ENCODE data around the gene KRCC1. TPM values are rescaled to one million over a fixed set of nuclear protein-coding genes. Genes with fewer than 3 reads are reported as not detected.

The KRCC1 gene
- total RNA-seq, 2 experiments from 2014 or later, result 11.5 to 12.9 TPM

GRCh38 chr2:88059979-88060906, 4.7 kb upstream of the KRCC1 start:
- peaks cover 32% of the 10 kb centered on the region for H3K4me1 Mint-ChIP-seq
- H3K9me3 Mint-ChIP-seq (ENCODE audit: low read depth), result no peaks in the 10 kb centered on the region
- no peak overlapping the region for H3K4me3 Mint-ChIP-seq
- POLR2A ChIA-PET, result interaction anchor here (0.7 to 2.0 kb wide), 2 partner anchors 45 to 100 kb away, joined by 4 to 23 read pairs; partner anchors contain the start of gene RNU2-63P
- no peak overlapping the region for H3K27ac Mint-ChIP-seq
- H3K27me3 Mint-ChIP-seq, result no peaks in the 10 kb centered on the region
- intact Hi-C loops (cut with DNase I, micrococcal nuclease), result loop anchor here (1.0 to 10.0 kb wide), 6 partner anchors 100 to 632 kb away; partner anchors contain the start of genes FOXI3 (in 2 of the 2), RPIA (in 2 of the 2) and EIF2AK3 (in 1 of the 2)
- DNase-seq (peak; percentile 56), ATAC-seq (peak; percentile 34)
- H3K36me3 Mint-ChIP-seq (ENCODE audit: low read depth), result peaks cover under 1% of the 10 kb centered on the region
- CTCF ChIA-PET, result interaction anchor here (0.6 to 4.8 kb wide), 47 partner anchors 9 to 268 kb away, joined by 3 to 78 read pairs (median 4); partner anchors contain the start of gene THNSL2

GRCh38 chr2:88058191-88058590, 2.6 kb upstream of the KRCC1 start:
- DNase-seq, result no peak
- peaks cover 47% of the 10 kb centered on the region for H3K4me1 Mint-ChIP-seq
- CTCF ChIA-PET, result interaction anchor here (4.8 kb wide), 1 partner anchor 102 kb away, joined by 78 read pairs; no protein-coding TSS in a partner anchor
- no peak overlapping the region for H3K4me3 Mint-ChIP-seq
- no peak for ATAC-seq
- no peak overlapping the region for H3K27ac Mint-ChIP-seq
- intact Hi-C loops (cut with DNase I, micrococcal nuclease), result loop anchor here (5.0 to 10.0 kb wide), 4 partner anchors 394 to 634 kb away; partner anchors contain the start of genes FOXI3 (in 2 of the 2), RPIA (in 2 of the 2) and EIF2AK3 (in 1 of the 2)
- no peaks in the 10 kb centered on the region for H3K9me3 Mint-ChIP-seq (ENCODE audit: low read depth)
- peaks cover 21% of the 10 kb centered on the region for H3K36me3 Mint-ChIP-seq (ENCODE audit: low read depth)
- no peaks in the 10 kb centered on the region for H3K27me3 Mint-ChIP-seq
- POLR2A ChIA-PET, result no interaction called here

GRCh38 chr2:88057437-88057844, 1.9 kb upstream of the KRCC1 start:
- peaks cover 53% of the 10 kb centered on the region for H3K4me1 Mint-ChIP-seq
- POLR2A ChIA-PET, result no interaction called here
- peak overlapping the region; percentile 92 for H3K4me3 Mint-ChIP-seq
- intact Hi-C loops (cut with DNase I, micrococcal nuclease), result loop anchor here (5.0 to 10.0 kb wide), 4 partner anchors 395 to 635 kb away; partner anchors contain the start of genes FOXI3 (in 2 of the 2), RPIA (in 2 of the 2) and EIF2AK3 (in 1 of the 2)
- no peaks in the 10 kb centered on the region for H3K9me3 Mint-ChIP-seq (ENCODE audit: low read depth)
- peak overlapping the region; percentile 5 for H3K27ac Mint-ChIP-seq
- peaks cover 24% of the 10 kb centered on the region for H3K36me3 Mint-ChIP-seq (ENCODE audit: low read depth)
- ATAC-seq, result no peak
- CTCF ChIA-PET, result no interaction called here
- no peak for DNase-seq
- H3K27me3 Mint-ChIP-seq, result no peaks in the 10 kb centered on the region

GRCh38 chr2:88054782-88055370, 707 bp downstream of the KRCC1 start:
- Mint-ChIP-seq H3K27ac (peak overlapping the region; percentile 98), H3K36me3 (ENCODE audit: low read depth) (peaks cover 37% of the 10 kb centered on the region)
- POLR2A ChIA-PET, result interaction anchor here (1.3 kb wide), 1 partner anchor 39 kb away, joined by 21 read pairs; the partner anchor contains the start of gene RNU2-63P

GRCh38 chr2:88053934-88054781, 1.4 kb downstream of the KRCC1 start:
- ATAC-seq (no peak), DNase-seq (no peak)
- Mint-ChIP-seq H3K9me3 (ENCODE audit: low read depth) (no peaks in the 10 kb centered on the region), H3K4me1 (peaks cover 68% of the 10 kb centered on the region), H3K36me3 (ENCODE audit: low read depth) (peaks cover 40% of the 10 kb centered on the region), H3K27ac (peak overlapping the region; percentile 98), H3K27me3 (no peaks in the 10 kb centered on the region), H3K4me3 (peak overlapping the region; percentile 92)
- intact Hi-C loops (cut with DNase I, micrococcal nuclease), result loop anchor here (1.0 to 10.0 kb wide), 5 partner anchors 13 to 401 kb away; partner anchors contain the start of genes RNU2-63P (in 2 of the 2) and FOXI3 (in 1 of the 2)
- ChIA-PET POLR2A (interaction anchor here (1.3 kb wide), 1 partner anchor 38 kb away, joined by 21 read pairs; the partner anchor contains the start of gene RNU2-63P), CTCF (interaction anchor here (0.6 to 1.7 kb wide), 3 partner anchors 18 to 52 kb away, joined by 3 to 4 read pairs (median 3); no protein-coding TSS in a partner anchor)

More at GRCh38 chr2:88054782-88055370, 707 bp downstream of the KRCC1 start:
- intact Hi-C loops (cut with DNase I, micrococcal nuclease), result loop anchor here (1.0 to 10.0 kb wide), 7 partner anchors 14 to 637 kb away; partner anchors contain the start of genes FOXI3 (in 2 of the 2), RNU2-63P (in 2 of the 2), RPIA (in 2 of the 2) and EIF2AK3 (in 1 of the 2)
- Mint-ChIP-seq H3K27me3 (no peaks in the 10 kb centered on the region), H3K4me1 (peaks cover 63% of the 10 kb centered on the region), H3K9me3 (ENCODE audit: low read depth) (no peaks in the 10 kb centered on the region), H3K4me3 (peak overlapping the region; percentile 92)
- DNase-seq, result peak; percentile 16
- CTCF ChIA-PET, result interaction anchor here (0.6 to 1.7 kb wide), 5 partner anchors 18 to 125 kb away, joined by 3 to 4 read pairs (median 3); partner anchors contain the start of gene RNU2-63P
- ATAC-seq, result no peak

- no peak for ATAC-seq
- POLR2A ChIA-PET, result interaction anchor here (0.6 kb wide), 1 partner anchor 30 kb away, joined by 3 read pairs; no protein-coding TSS in a partner anchor
- H3K4me1 Mint-ChIP-seq, result peaks cover 72% of the 10 kb centered on the region
These were observed 2.3 kb downstream of the KRCC1 start for GRCh38 chr2:88053296-88053695.

GRCh38 chr2:88051792-88052191, 3.8 kb downstream of the KRCC1 start:
- Mint-ChIP-seq H3K27me3 (no peaks in the 10 kb centered on the region), H3K27ac (no peak overlapping the region), H3K9me3 (ENCODE audit: low read depth) (no peaks in the 10 kb centered on the region), H3K36me3 (ENCODE audit: low read depth) (peaks cover 42% of the 10 kb centered on the region), H3K4me3 (no peak overlapping the region), H3K4me1 (peaks cover 64% of the 10 kb centered on the region)
- ATAC-seq (no peak), DNase-seq (no peak)
- CTCF ChIA-PET, result interaction anchor here (0.5 kb wide), 1 partner anchor 37 kb away, joined by 3 read pairs; no protein-coding TSS in a partner anchor
- POLR2A ChIA-PET, result no interaction called here
- intact Hi-C loops (cut with DNase I, micrococcal nuclease), result loop anchor here in 1 of 2 experiments (10.0 kb wide), 1 partner anchor 403 kb away; the partner anchor contains the start of gene FOXI3

More at GRCh38 chr2:88053296-88053695, 2.3 kb downstream of the KRCC1 start:
- Mint-ChIP-seq H3K36me3 (ENCODE audit: low read depth) (peaks cover 42% of the 10 kb centered on the region), H3K4me3 (peak overlapping the region; percentile 92), H3K27ac (peak overlapping the region; percentile 98), H3K27me3 (no peaks in the 10 kb centered on the region), H3K9me3 (ENCODE audit: low read depth) (no peaks in the 10 kb centered on the region)
- intact Hi-C loops (cut with DNase I, micrococcal nuclease), result loop anchor here (1.0 to 10.0 kb wide), 2 partner anchors 13 to 402 kb away; partner anchors contain the start of gene FOXI3 (in 1 of the 2)
- no peak for DNase-seq
- CTCF ChIA-PET, result interaction anchor here (0.6 to 1.7 kb wide), 3 partner anchors 14 to 42 kb away, joined by 3 to 4 read pairs (median 4); partner anchors contain the start of gene SMYD1

GRCh38 chr2:88049622-88050021, 6.0 kb downstream of the KRCC1 start:
- H3K27ac Mint-ChIP-seq, result no peak overlapping the region

GRCh38 chr2:88048541-88048940, 7.0 kb downstream of the KRCC1 start:
- H3K4me1 Mint-ChIP-seq, result peaks cover 52% of the 10 kb centered on the region
- no peaks in the 10 kb centered on the region for H3K27me3 Mint-ChIP-seq
- CTCF ChIA-PET, result interaction anchor here (3.2 kb wide), 1 partner anchor 12 kb away, joined by 19 read pairs; no protein-coding TSS in a partner anchor
- ATAC-seq (no peak), DNase-seq (no peak)
- POLR2A ChIA-PET, result interaction anchor here (0.7 kb wide), 1 partner anchor 14 kb away, joined by 7 read pairs; no protein-coding TSS in a partner anchor
- peaks cover 35% of the 10 kb centered on the region for H3K36me3 Mint-ChIP-seq (ENCODE audit: low read depth)
- no peak overlapping the region for H3K27ac Mint-ChIP-seq
- no peaks in the 10 kb centered on the region for H3K9me3 Mint-ChIP-seq (ENCODE audit: low read depth)
- intact Hi-C loops (cut with DNase I, micrococcal nuclease), result no loop called here
- no peak overlapping the region for H3K4me3 Mint-ChIP-seq

More at GRCh38 chr2:88049622-88050021, 6.0 kb downstream of the KRCC1 start:
- CTCF ChIA-PET, result interaction anchor here (3.2 kb wide), 1 partner anchor 11 kb away, joined by 19 read pairs; no protein-coding TSS in a partner anchor
- POLR2A ChIA-PET, result no interaction called here
- DNase-seq (no peak), ATAC-seq (no peak)
- intact Hi-C loops (cut with DNase I, micrococcal nuclease), result loop anchor here in 1 of 2 experiments (10.0 kb wide), 1 partner anchor 405 kb away; the partner anchor contains the start of gene FOXI3
- Mint-ChIP-seq H3K4me1 (peaks cover 63% of the 10 kb centered on the region), H3K9me3 (ENCODE audit: low read depth) (no peaks in the 10 kb centered on the region), H3K27me3 (no peaks in the 10 kb centered on the region), H3K36me3 (ENCODE audit: low read depth) (peaks cover 42% of the 10 kb centered on the region), H3K4me3 (no peak overlapping the region)
